ENCODE results near the gene DNAJC13. TPM values are rescaled to one million over a fixed set of nuclear protein-coding genes. Genes with fewer than 3 reads are reported as not detected.
A peak's percentile ranks its signal among the peaks of the same experiment; 100 is the strongest.

DNAJC13 gene
- total and polyA plus RNA-seq, 8 donors: 3.8 to 23.2 (median 11.6) TPM

GRCh38 chr3:132573797-132574211 is 156.5 kb downstream of the DNAJC13 start:
- no peak for ATAC-seq

GRCh38 chr3:132587401-132587800 is 170.1 kb downstream of the DNAJC13 start:
- Histone ChIP-seq H3K27ac (no peak overlapping the region), H3K9me3 (no peaks in the 10 kb centered on the region), H3K4me1 (no peaks in the 10 kb centered on the region), H3K36me3 (no peaks in the 10 kb centered on the region), H3K4me3 (no peak overlapping the region), H3K27me3 (no peaks in the 10 kb centered on the region)
- FAIRE-seq: peak; percentile 13
- no peak for TF ChIP-seq CTCF (IDR thresholded peaks at IDR 0.05)
- WGBS, 2 donors: 94 to 97% methylated on average over 1 of the region's 1 CpG
- ATAC-seq: no peak
- DNase-seq: no peak
- intact Hi-C loops (cut with DNase I): no loop called here

More at GRCh38 chr3:132573797-132574211, 156.5 kb downstream of the DNAJC13 start:
- H3K4me1 ChIP-seq: no peaks in the 10 kb centered on the region
- no peaks in the 10 kb centered on the region for H3K9me3 ChIP-seq
- no peak overlapping the region for H3K4me3 ChIP-seq
- DNase-seq (no peak), FAIRE-seq (no peak)
- no peaks in the 10 kb centered on the region for H3K27me3 ChIP-seq
- no peak overlapping the region for H3K27ac ChIP-seq
- WGBS, 2 donors: 84 to 86% methylated on average over 5 of the region's 5 CpGs
- no peak for TF ChIP-seq CTCF (IDR thresholded peaks at IDR 0.05)
- H3K36me3 ChIP-seq: peaks cover 0 to 29% (median 0%) of the 10 kb centered on the region in 3 donors
- intact Hi-C loops (cut with DNase I): no loop called here

Other genes with a start within 250 kb of the DNAJC13 start
- 1 to 10 TPM; 1.9 to 6.3 (median 3.3) TPM for gene ACP3, start 100.1 kb upstream of the DNAJC13 start, total RNA-seq
- gene ACP3, start 100.1 kb upstream of the DNAJC13 start, polyA plus RNA-seq: 1 to 10 TPM; 2.1 to 5.2 TPM
- 1 to 10 TPM in 3 of 6 donors, under 1 TPM in 3; 0.74 to 2.1 (median 1.1) TPM for gene ACKR4, start 179.8 kb downstream of the DNAJC13 start, total RNA-seq
- gene ACKR4, start 179.8 kb downstream of the DNAJC13 start, polyA plus RNA-seq: 1 to 10 TPM in 1 of 2 donors, under 1 TPM in 1; 0.70 to 1.2 TPM
- gene ACAD11, start 242.3 kb downstream of the DNAJC13 start, total RNA-seq: 10 to 100 TPM in 4 of 6 donors, 1 to 10 TPM in 2; 6.6 to 16.5 (median 11.0) TPM
- gene ACAD11, start 242.3 kb downstream of the DNAJC13 start, polyA plus RNA-seq: 10 to 100 TPM; 12.9 to 31.7 TPM
- gene UBA5, start 242.8 kb downstream of the DNAJC13 start, total RNA-seq: 10 to 100 TPM; 32.2 to 45.1 (median 35.7) TPM
- 10 to 100 TPM; 47.2 to 49.0 TPM for gene UBA5, start 242.8 kb downstream of the DNAJC13 start, polyA plus RNA-seq

All from pancreas (tissue), 10 donors.